Measurements from ENCODE around the gene CRELD2. TPM values are rescaled to one million over a fixed set of nuclear protein-coding genes. Genes with fewer than 3 reads are reported as not detected.
A peak's percentile ranks its signal among the peaks of the same experiment; 100 is the strongest.

CRELD2 gene
- polyA plus RNA-seq, 2 of the 4 experiments (the other 2 are of a cell fraction): 15.1 to 18.7 TPM

DNA sequence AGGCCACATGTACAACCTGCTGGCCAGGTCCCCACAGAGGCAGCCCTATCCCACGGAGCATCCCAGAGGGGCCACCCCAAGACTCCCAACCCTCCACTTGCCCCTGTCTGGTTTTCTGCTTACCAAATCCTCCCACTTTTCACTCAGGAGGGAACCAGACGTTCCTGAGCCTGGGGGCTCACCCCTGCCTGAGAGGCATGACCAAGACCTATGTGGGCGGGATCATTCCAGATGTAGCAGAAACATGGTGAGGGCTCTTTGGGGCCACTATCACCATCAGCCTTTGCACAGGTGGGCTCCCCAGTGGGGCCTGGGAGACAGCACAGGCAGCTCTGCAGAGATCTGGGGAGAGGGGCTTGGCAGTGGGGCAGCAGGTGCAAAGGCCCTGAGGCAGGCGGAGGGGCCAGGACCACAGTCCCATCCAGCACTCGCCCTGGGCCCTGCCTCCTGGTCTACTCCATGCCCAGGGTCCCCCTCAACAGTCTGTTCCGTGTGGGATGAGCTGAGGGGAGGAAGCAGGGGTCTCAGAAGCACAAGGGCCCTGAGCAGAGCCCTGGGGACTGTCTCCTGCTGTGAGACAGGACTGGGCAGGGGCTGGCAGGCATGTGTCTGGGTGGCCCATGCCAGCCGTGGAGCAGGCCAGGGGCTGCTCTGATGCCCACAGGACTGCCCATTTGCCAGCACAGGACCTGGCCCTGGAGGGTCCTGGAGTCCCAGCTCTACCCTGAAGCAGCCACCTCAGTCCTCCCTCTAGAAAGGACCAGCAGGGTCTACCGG lies 51.5 kb downstream of the CRELD2 start:
- ATAC-seq (peak; percentile 2 to 5; a peak in 4 of 6 replicates), DNase-seq (ENCODE audit: low read depth in 1 of 2, low spot score in 1 of 2) (no peak), FAIRE-seq (no peak)
- ChIA-PET CTCF (no interaction called here), POLR2A (no interaction called here)
- Histone ChIP-seq H3K4me1 (peaks cover 31% of the 10 kb centered on the region), H3K4me3 (no peak overlapping the region), H3K9me3 (no peaks in the 10 kb centered on the region), H3K27ac (peak overlapping the region; percentile 92 to 96), H3K4me2 (peak overlapping the region; percentile 89)
- no peak for TF ChIP-seq BHLHE40 (IDR thresholded peaks at IDR 0.05; ENCODE audit: low read depth, low read length)
- TF ChIP-seq, protein P1, sequence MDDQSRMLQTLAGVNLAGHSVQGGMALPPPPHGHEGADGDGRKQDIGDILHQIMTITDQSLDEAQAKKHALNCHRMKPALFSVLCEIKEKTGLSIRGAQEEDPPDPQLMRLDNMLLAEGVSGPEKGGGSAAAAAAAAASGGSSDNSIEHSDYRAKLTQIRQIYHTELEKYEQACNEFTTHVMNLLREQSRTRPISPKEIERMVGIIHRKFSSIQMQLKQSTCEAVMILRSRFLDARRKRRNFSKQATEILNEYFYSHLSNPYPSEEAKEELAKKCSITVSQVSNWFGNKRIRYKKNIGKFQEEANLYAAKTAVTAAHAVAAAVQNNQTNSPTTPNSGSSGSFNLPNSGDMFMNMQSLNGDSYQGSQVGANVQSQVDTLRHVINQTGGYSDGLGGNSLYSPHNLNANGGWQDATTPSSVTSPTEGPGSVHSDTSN (IDR thresholded peaks at IDR 0.05): no peak
- TF ChIP-seq MAZ (IDR thresholded peaks at IDR 0.05; ENCODE audit: borderline replicate concordance, low read depth, low read length): no peak
- TF ChIP-seq KDM1A (IDR thresholded peaks at IDR 0.05; ENCODE audit: low read depth): peak; percentile 64; the same call in 1 of the 2 replicates
- TF ChIP-seq CHD4 (IDR thresholded peaks at IDR 0.05; ENCODE audit: borderline replicate concordance): no peak
- WGBS (ENCODE audit: missing lambda C conversion rate): 73% methylated on average over 3 of the region's 8 CpGs

DNA sequence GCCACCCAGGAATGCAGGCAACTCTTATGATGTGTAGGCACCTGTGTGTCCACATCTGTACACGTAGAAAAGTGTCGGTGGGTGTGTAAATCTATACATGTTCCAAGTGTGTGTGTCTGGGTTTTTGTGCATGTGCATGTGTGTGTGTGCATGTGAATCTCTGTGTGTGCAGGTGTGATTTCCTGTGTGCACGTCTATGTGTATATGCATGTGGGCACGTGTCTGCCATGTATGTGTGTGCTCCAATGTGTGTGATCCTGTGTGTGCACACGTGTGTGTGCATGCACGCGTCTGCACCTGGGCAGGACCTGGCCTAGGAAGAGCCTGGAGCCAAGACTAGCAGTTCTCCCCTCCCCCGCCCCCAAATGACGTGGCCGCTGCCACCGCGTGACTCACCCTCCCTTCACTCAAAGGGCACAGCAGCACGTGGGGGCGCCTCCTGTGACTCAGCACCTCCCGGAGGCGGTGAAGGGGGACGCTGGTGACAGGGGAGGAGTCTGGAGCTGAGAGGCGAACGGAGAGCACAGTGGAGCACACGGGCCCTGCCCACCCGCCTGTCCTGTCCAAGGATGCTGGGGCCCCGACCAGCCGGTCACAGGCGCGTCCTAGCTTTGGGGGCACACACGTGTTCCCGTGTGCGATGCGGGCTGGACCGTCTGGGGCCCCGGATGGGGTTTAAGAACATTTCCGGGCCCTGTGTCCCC lies 52.2 kb downstream of the CRELD2 start:
- CTCF ChIA-PET: interaction anchor here (0.8 to 1.1 kb wide), 2 partner anchors 8 to 38 kb away, joined by 3 to 4 read pairs; no protein-coding TSS in a partner anchor
- Histone ChIP-seq H3K4me2 (peak overlapping the region; percentile 89), H3K4me3 (peak overlapping the region; percentile 52), H3K4me1 (peaks cover 31% of the 10 kb centered on the region), H3K27ac (peak overlapping the region; percentile 92 to 96), H3K9me3 (no peaks in the 10 kb centered on the region)
- 3% methylated on average over 11 of the region's 32 CpGs for WGBS (ENCODE audit: missing lambda C conversion rate)
- ATAC-seq: peak; percentile 75 to 87
- peak; percentile 80 to 98 for DNase-seq (ENCODE audit: low read depth in 1 of 2, low spot score in 1 of 2)
- FAIRE-seq: peak; percentile 51
- POLR2A ChIA-PET: interaction anchor here (0.6 to 2.1 kb wide), 3 partner anchors 9 to 157 kb away, joined by 3 to 13 read pairs (median 3); partner anchors contain the start of gene PIM3
- TF ChIP-seq CBX2 (IDR thresholded peaks at IDR 0.05; ENCODE audit: borderline replicate concordance, low read depth): no peak
- peak in 1 of 2 experiments; percentile 49; a peak in 1 of 5 replicates for TF ChIP-seq EP300 (IDR thresholded peaks at IDR 0.05)
- TF ChIP-seq NPAS2 (CRISPR knock-in tag; IDR thresholded peaks at IDR 0.05; ENCODE audit: borderline replicate concordance): peak; percentile 54; the same call in 1 of the 2 replicates
- TF ChIP-seq, protein P2, sequence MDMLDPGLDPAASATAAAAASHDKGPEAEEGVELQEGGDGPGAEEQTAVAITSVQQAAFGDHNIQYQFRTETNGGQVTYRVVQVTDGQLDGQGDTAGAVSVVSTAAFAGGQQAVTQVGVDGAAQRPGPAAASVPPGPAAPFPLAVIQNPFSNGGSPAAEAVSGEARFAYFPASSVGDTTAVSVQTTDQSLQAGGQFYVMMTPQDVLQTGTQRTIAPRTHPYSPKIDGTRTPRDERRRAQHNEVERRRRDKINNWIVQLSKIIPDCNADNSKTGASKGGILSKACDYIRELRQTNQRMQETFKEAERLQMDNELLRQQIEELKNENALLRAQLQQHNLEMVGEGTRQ (IDR thresholded peaks at IDR 0.05): peak; percentile 94
- TF ChIP-seq RFX5 (IDR thresholded peaks at IDR 0.05): no peak
- TF ChIP-seq, protein P3, sequence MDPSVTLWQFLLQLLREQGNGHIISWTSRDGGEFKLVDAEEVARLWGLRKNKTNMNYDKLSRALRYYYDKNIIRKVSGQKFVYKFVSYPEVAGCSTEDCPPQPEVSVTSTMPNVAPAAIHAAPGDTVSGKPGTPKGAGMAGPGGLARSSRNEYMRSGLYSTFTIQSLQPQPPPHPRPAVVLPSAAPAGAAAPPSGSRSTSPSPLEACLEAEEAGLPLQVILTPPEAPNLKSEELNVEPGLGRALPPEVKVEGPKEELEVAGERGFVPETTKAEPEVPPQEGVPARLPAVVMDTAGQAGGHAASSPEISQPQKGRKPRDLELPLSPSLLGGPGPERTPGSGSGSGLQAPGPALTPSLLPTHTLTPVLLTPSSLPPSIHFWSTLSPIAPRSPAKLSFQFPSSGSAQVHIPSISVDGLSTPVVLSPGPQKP (IDR thresholded peaks at IDR 0.05; ENCODE audit: low read depth, low read length): no peak
- peak; percentile 67 for TF ChIP-seq GATA3 (IDR thresholded peaks at IDR 0.05; ENCODE audit: borderline replicate concordance)
- no peak for TF ChIP-seq HOXB13 (CRISPR knock-in tag; IDR thresholded peaks at IDR 0.05; ENCODE audit: low read depth)
- TF ChIP-seq NFE2L2 (conservative IDR thresholded peaks at IDR 0.05; ENCODE audit: low read length): peak; percentile 65; the same call in 1 of the 2 replicates
- no peak for TF ChIP-seq RAD21 (conservative IDR thresholded peaks at IDR 0.05 in 1 of 2, IDR thresholded peaks at IDR 0.05 in 1 of 2)
- TF ChIP-seq POLR2A (IDR thresholded peaks at IDR 0.05; ENCODE audit: low read length): peak; percentile 53
- TF ChIP-seq CHD4 (IDR thresholded peaks at IDR 0.05; ENCODE audit: borderline replicate concordance): no peak
- peak in 1 of 2 experiments; percentile 82; a peak in 3 of 5 replicates for TF ChIP-seq JUN (IDR thresholded peaks at IDR 0.05)
- peak; percentile 46 for TF ChIP-seq CHD2 (IDR thresholded peaks at IDR 0.05; ENCODE audit: low read length, partially characterized antibody)
- TF ChIP-seq, protein P4, sequence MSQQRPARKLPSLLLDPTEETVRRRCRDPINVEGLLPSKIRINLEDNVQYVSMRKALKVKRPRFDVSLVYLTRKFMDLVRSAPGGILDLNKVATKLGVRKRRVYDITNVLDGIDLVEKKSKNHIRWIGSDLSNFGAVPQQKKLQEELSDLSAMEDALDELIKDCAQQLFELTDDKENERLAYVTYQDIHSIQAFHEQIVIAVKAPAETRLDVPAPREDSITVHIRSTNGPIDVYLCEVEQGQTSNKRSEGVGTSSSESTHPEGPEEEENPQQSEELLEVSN (IDR thresholded peaks at IDR 0.05; ENCODE audit: borderline replicate concordance, low read depth): 0 out of 2 replicates have a peak, but pooled peaks have one; percentile 16
- no peak for TF ChIP-seq TP53 (CRISPR knock-in tag; IDR thresholded peaks at IDR 0.05)
- TF ChIP-seq BHLHE40 (IDR thresholded peaks at IDR 0.05; ENCODE audit: low read depth, low read length): peak; percentile 85
- no peak for TF ChIP-seq TFCP2L1 (CRISPR knock-in tag; IDR thresholded peaks at IDR 0.05)
- TF ChIP-seq PHF8 (IDR thresholded peaks at IDR 0.05; ENCODE audit: borderline replicate concordance, low read depth): peak; percentile 70; the same call in 1 of the 2 replicates
- TF ChIP-seq, protein P5, sequence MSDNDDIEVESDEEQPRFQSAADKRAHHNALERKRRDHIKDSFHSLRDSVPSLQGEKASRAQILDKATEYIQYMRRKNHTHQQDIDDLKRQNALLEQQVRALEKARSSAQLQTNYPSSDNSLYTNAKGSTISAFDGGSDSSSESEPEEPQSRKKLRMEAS (IDR thresholded peaks at IDR 0.05): peak; percentile 99
- no peak for TF ChIP-seq ZNF302 (CRISPR knock-in tag; IDR thresholded peaks at IDR 0.05)
- peak; percentile 89 for TF ChIP-seq FOSL2 (IDR thresholded peaks at IDR 0.05)
- TF ChIP-seq FOSL2 (CRISPR knock-in tag; IDR thresholded peaks at IDR 0.05): peak; percentile 100
- TF ChIP-seq KDM5A (IDR thresholded peaks at IDR 0.05): no peak
- TF ChIP-seq MAFK (IDR thresholded peaks at IDR 0.05; ENCODE audit: partially characterized antibody): peak; percentile 93
- TF ChIP-seq MYC (IDR thresholded peaks at IDR 0.05; ENCODE audit: borderline replicate concordance, low read length): peak; percentile 82
- TF ChIP-seq EHF (CRISPR knock-in tag; IDR thresholded peaks at IDR 0.05): no peak
- TF ChIP-seq ZC3H11A (IDR thresholded peaks at IDR 0.05): no peak
- no peak for TF ChIP-seq CEBPB (IDR thresholded peaks at IDR 0.05)
- 0 out of 2 replicates have a peak, but pooled peaks have one; percentile 30 for TF ChIP-seq FOXS1 (CRISPR knock-in tag; IDR thresholded peaks at IDR 0.05)
- TF ChIP-seq JUNB (IDR thresholded peaks at IDR 0.05): peak; percentile 81

Measured in A549 (cell line).